Smooth muscle cell (in vitro differentiated cells): ENCODE data around the gene PRSS16. TPM values are rescaled to one million over a fixed set of nuclear protein-coding genes. Genes with fewer than 3 reads are reported as not detected.

Experiments used
- DNase-seq: peaks from one replicate; lab custom pipeline; 2025; ENCODE audit not compliant: unreplicated experiment; lab: John Stamatoyannopoulos, UW
- H2AFZ ChIP-seq: fragments of 200-600 bp; sonication (generic); 2 replicates; pipeline ENCODE4 v1.6.0; 2016; ENCODE audit warnings: antibody characterized with exemption, low read depth, mild to moderate bottlenecking
- H3F3A ChIP-seq: fragments of 200-600 bp; sonication (generic); 2 replicates; pipeline ENCODE4 v1.6.0; 2017; ENCODE audit warnings: antibody characterized with exemption, low read depth
- H3K27ac ChIP-seq: fragments of 200-600 bp; sonication (generic); 2 replicates; pipeline ENCODE4 v1.5.1; 2016; ENCODE audit warnings: low read depth, mild to moderate bottlenecking
- H3K27me3 ChIP-seq: fragments of 200-600 bp; sonication (generic); 2 replicates; pipeline ENCODE4 v1.6.1; 2016; ENCODE audit warnings: low read depth, mild to moderate bottlenecking
- H3K36me3 ChIP-seq: fragments of 200-600 bp; sonication (generic); 2 replicates; pipeline ENCODE4 v1.5.1; 2016; ENCODE audit warnings: low read depth
- H3K4me1 ChIP-seq: fragments of 200-600 bp; sonication (generic); 2 replicates; pipeline ENCODE4 v1.5.1; 2016; ENCODE audit warnings: low read depth
- H3K4me2 ChIP-seq: fragments of 200-600 bp; sonication (generic); 2 replicates; pipeline ENCODE4 v1.6.0; 2016; ENCODE audit warnings: mild to moderate bottlenecking
- H3K4me3 ChIP-seq: fragments of 200-600 bp; sonication (generic); 2 replicates; pipeline ENCODE4 v1.5.1; 2016; ENCODE audit warnings: mild to moderate bottlenecking
- H3K79me2 ChIP-seq: fragments of 200-600 bp; sonication (generic); 2 replicates; pipeline ENCODE4 v1.6.0; 2016; ENCODE audit warnings: low read depth, mild to moderate bottlenecking
- H3K9ac ChIP-seq: fragments of 200-600 bp; sonication (generic); 2 replicates; pipeline ENCODE4 v1.6.0; 2016; ENCODE audit warnings: low read depth
- H3K9me3 ChIP-seq: fragments of 200-600 bp; sonication (generic); replicated peaks from 2 replicates; pipeline ENCODE4 v1.5.1; 2016; ENCODE audit warnings: low read depth
- H4K20me1 ChIP-seq: fragments of 200-600 bp; sonication (generic); 2 replicates; pipeline ENCODE4 v1.6.0; 2016; ENCODE audit warnings: low read depth
- WGBS: methylation state at CpG from one replicate; pipeline ENCODE4 v1.1.7; 2016; ENCODE audit warnings: low lambda C conversion rate; 5-methylcytosine and 5-hydroxymethylcytosine counted together
- polyA plus RNA-seq: library from polyadenylated mRNA; unstranded; fragments of >200 nt; fragmentation: Nextera tagmentation; extraction: Ambion mirVana; gene quantifications from 2 replicates; pipeline ENCODE4 v1.2.1, GENCODE V29; 2016
- total RNA-seq: library from RNA; depleted of rRNA; stranded (reverse); fragments of >200 nt; gene quantifications from 2 replicates; pipeline ENCODE4 v1.2.3, GENCODE V29; 2014
- TF ChIP-seq, protein P1 (sequence below): fragments of 200-600 bp; sonication (generic); IDR thresholded peaks from 2 replicates; pipeline ENCODE4 v1.5.1; 2017; ENCODE audit warnings: borderline replicate concordance, mild to moderate bottlenecking, antibody characterized with exemption; ENCODE audit not compliant: insufficient read depth, poor library complexity, severe bottlenecking

Gene PRSS16
- total and polyA plus RNA-seq, 2 experiments from 2014 or later, result 2.8 to 7.6 TPM

- H3K36me3 ChIP-seq, result no peaks in the 10 kb centered on the region
- H4K20me1 ChIP-seq, result no peaks in the 10 kb centered on the region
- peak overlapping the region; percentile 74 for H2AFZ ChIP-seq
- no peak overlapping the region for H3K9ac ChIP-seq
- WGBS, result under 1% methylated on average over 27 of the region's 27 CpGs
- no peaks in the 10 kb centered on the region for H3K9me3 ChIP-seq
- H3K4me1 ChIP-seq, result peaks cover 18% of the 10 kb centered on the region
- no peak overlapping the region for H3K27ac ChIP-seq
- TF ChIP-seq, protein P1, sequence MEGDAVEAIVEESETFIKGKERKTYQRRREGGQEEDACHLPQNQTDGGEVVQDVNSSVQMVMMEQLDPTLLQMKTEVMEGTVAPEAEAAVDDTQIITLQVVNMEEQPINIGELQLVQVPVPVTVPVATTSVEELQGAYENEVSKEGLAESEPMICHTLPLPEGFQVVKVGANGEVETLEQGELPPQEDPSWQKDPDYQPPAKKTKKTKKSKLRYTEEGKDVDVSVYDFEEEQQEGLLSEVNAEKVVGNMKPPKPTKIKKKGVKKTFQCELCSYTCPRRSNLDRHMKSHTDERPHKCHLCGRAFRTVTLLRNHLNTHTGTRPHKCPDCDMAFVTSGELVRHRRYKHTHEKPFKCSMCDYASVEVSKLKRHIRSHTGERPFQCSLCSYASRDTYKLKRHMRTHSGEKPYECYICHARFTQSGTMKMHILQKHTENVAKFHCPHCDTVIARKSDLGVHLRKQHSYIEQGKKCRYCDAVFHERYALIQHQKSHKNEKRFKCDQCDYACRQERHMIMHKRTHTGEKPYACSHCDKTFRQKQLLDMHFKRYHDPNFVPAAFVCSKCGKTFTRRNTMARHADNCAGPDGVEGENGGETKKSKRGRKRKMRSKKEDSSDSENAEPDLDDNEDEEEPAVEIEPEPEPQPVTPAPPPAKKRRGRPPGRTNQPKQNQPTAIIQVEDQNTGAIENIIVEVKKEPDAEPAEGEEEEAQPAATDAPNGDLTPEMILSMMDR, result no peak
- peak overlapping the region; percentile 72 for H3K4me3 ChIP-seq
- peak overlapping the region; percentile 87 for H3K4me2 ChIP-seq
- H3K79me2 ChIP-seq, result no peaks in the 10 kb centered on the region
- no peak for DNase-seq
- H3F3A ChIP-seq, result peaks cover 13% of the 10 kb centered on the region
- H3K27me3 ChIP-seq, result no peaks in the 10 kb centered on the region
Observed at GRCh38 chr6:27296106-27296783, 48.7 kb downstream of the PRSS16 start.

- Histone ChIP-seq H3K4me2 (peak overlapping the region; percentile 87), H3K27me3 (no peaks in the 10 kb centered on the region), H3K9ac (no peak overlapping the region), H3F3A (peaks cover 13% of the 10 kb centered on the region), H3K4me3 (peak overlapping the region; percentile 72), H4K20me1 (no peaks in the 10 kb centered on the region), H3K36me3 (no peaks in the 10 kb centered on the region), H3K9me3 (no peaks in the 10 kb centered on the region), H3K4me1 (peaks cover 18% of the 10 kb centered on the region), H2AFZ (no peak overlapping the region), H3K79me2 (no peaks in the 10 kb centered on the region), H3K27ac (no peak overlapping the region)
- no peak for DNase-seq
- WGBS, result 8% methylated on average over 7 of the region's 7 CpGs
- TF ChIP-seq, protein P1, result no peak
Observed at GRCh38 chr6:27297484-27297856, 50.0 kb downstream of the PRSS16 start.

DNA sequence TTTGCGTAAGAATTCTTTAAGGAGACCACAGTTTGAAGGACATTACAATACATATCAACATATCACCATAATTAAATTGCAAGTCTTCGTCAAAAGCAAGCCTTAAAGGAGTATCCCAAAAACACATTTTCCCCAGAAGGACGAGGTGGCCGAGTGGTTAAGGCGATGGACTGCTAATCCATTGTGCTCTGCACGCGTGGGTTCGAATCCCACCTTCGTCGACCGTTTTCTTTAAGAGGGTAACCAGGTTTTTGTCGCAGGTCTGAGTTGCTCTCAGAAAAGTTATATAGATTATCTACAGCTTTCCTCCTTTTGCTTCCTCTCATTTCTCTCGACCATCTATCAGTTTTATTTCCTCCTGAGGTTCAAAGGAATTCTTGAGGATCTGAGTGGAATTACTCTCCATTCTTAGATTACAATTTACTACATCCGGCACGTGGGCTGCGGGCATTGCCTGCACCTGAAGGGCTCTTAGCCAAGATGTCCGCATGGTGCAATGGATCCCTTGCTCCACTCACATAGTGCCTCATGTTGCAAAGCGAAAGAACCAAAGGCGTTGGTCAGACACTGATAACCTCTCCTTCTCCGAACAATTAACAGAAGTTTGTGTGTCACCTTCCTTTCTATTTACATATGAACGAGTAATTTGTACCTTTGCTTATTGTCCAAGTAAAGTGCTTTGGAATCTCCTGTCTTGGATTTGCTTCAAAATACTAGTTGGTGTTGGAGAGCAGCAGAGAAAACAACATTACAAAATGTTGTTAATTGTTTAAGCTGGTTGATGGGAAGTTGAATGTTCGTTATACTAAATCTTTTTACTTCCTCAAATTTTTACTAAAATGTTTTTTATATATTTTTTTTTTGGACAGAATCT is 50.6 kb downstream of the PRSS16 start:
- no peaks in the 10 kb centered on the region for H3K27me3 ChIP-seq
- no peak overlapping the region for H3K9ac ChIP-seq
- H3K4me1 ChIP-seq, result peaks cover 18% of the 10 kb centered on the region
- peak overlapping the region; percentile 87 for H3K4me2 ChIP-seq
- TF ChIP-seq, protein P1, result no peak
- H3F3A ChIP-seq, result peaks cover 13% of the 10 kb centered on the region
- no peaks in the 10 kb centered on the region for H3K9me3 ChIP-seq
- 14% methylated on average over 22 of the region's 22 CpGs for WGBS
- peak overlapping the region; percentile 72 for H3K4me3 ChIP-seq
- DNase-seq, result no peak
- H3K36me3 ChIP-seq, result no peaks in the 10 kb centered on the region
- no peaks in the 10 kb centered on the region for H3K79me2 ChIP-seq
- no peak overlapping the region for H2AFZ ChIP-seq
- H4K20me1 ChIP-seq, result no peaks in the 10 kb centered on the region
- H3K27ac ChIP-seq, result no peak overlapping the region
